PC-9 (cell line): ENCODE results near the gene JPT1. TPM values are rescaled to one million over a fixed set of nuclear protein-coding genes. Genes with fewer than 3 reads are reported as not detected.
A peak's percentile ranks its signal among the peaks of the same experiment; 100 is the strongest.

Source experiments
- BruUV-seq: library from RNA; stranded (reverse); fragments of 400-500 nt; replicated peaks from 2 replicates; lab custom pipeline; 2021; lab: Mats Ljungman, UMichigan
- CTCF ChIA-PET: fragments of 300-600 bp; sonication (Branson Sonifier 250); formaldehyde crosslinking; loops from one replicate; lab custom pipeline; 2022; ENCODE audit warnings: antibody characterized with exemption; lab: Charles Lee
- POLR2A ChIA-PET: fragments of 300-600 bp; sonication (Branson Sonifier 250); formaldehyde crosslinking; loops from one replicate; lab custom pipeline; 2022; ENCODE audit warnings: antibody characterized with exemption; ENCODE audit not compliant: unreplicated experiment; lab: Charles Lee
- DNase-seq, 2 experiments: peaks; one replicate each; pipeline versions ENCODE4 v3.0.0 to v3.0.0-alpha.2; 2015 to 2022; ENCODE audit warnings: mixed read lengths in 1 of 2
- H2AFZ ChIP-seq: fragments of 200-600 bp; sonication (generic); 2 replicates; pipeline ENCODE4 v1.8.1; 2017; ENCODE audit warnings: antibody characterized with exemption
- H3F3A ChIP-seq: fragments of 200-600 bp; sonication (generic); 2 replicates; pipeline ENCODE4 v1.8.1; 2017; ENCODE audit warnings: antibody characterized with exemption, mild to moderate bottlenecking, low read depth; ENCODE audit not compliant: insufficient read depth
- H3K27ac ChIP-seq: fragments of 200-600 bp; sonication (generic); 2 replicates; pipeline ENCODE4 v1.6.1; 2016; ENCODE audit warnings: mixed run types
- H3K27me3 ChIP-seq: fragments of 200-600 bp; sonication (generic); 2 replicates; pipeline ENCODE4 v1.6.1; 2016; ENCODE audit warnings: low read depth, mixed run types; ENCODE audit not compliant: insufficient read depth
- H3K36me3 ChIP-seq: fragments of 200-600 bp; sonication (generic); 2 replicates; pipeline ENCODE4 v1.6.1; 2016; ENCODE audit warnings: low read depth, mixed run types
- H3K4me1 ChIP-seq: fragments of 200-600 bp; sonication (generic); replicated peaks from 2 replicates; pipeline ENCODE4 v1.6.1; 2016; ENCODE audit warnings: mixed run types; ENCODE audit not compliant: insufficient read depth
- H3K4me2 ChIP-seq: fragments of 200-600 bp; sonication (generic); 2 replicates; pipeline ENCODE4 v1.6.1; 2017; ENCODE audit warnings: mixed run types
- H3K4me3 ChIP-seq: fragments of 200-600 bp; sonication (generic); 2 replicates; pipeline ENCODE4 v1.6.1; 2016; ENCODE audit warnings: mixed run types
- H3K79me2 ChIP-seq: fragments of 200-600 bp; sonication (generic); 2 replicates; pipeline ENCODE4 v1.6.1; 2017; ENCODE audit warnings: low read depth, mixed run types
- H3K9me2 ChIP-seq: fragments of 200-600 bp; sonication (generic); 2 replicates; pipeline ENCODE4 v1.8.1; 2017; ENCODE audit warnings: mild to moderate bottlenecking; ENCODE audit not compliant: insufficient read depth
- H3K9me3 ChIP-seq: fragments of 200-600 bp; sonication (generic); 2 replicates; pipeline ENCODE4 v1.8.1; 2016; ENCODE audit warnings: low read depth; ENCODE audit not compliant: insufficient read depth
- H4K20me1 ChIP-seq: fragments of 200-600 bp; sonication (generic); 2 replicates; pipeline ENCODE4 v1.8.1; 2017; ENCODE audit not compliant: insufficient read depth
- CTCF ChIP-seq: fragments of 200-600 bp; sonication (generic); conservative IDR thresholded peaks from 2 replicates; pipeline ENCODE4 v1.6.1; 2017; ENCODE audit warnings: mixed run types, antibody characterized with exemption, mild to moderate bottlenecking, moderate library complexity
- EZH2 ChIP-seq: fragments of 200-600 bp; sonication (generic); IDR thresholded peaks from 2 replicates; pipeline ENCODE4 v1.8.0; 2017; ENCODE audit warnings: antibody characterized with exemption, low read depth
- intact Hi-C: fragments of 100-400 bp; cut with micrococcal nuclease; formaldehyde crosslinking; loops from one replicate; pipeline ENCODE4 v1.10.0; 2022; ENCODE audit not compliant: unreplicated experiment
- total RNA-seq: library from RNA; stranded (reverse); gene quantifications from 2 replicates; pipeline ENCODE4 v1.2.3, GENCODE V29; 2021

JPT1 gene
- total RNA-seq, 1 experiment from 2014 or later = 250 TPM

GRCh38 chr17:75181608-75182318, 27.5 kb upstream of the JPT1 start:
- peak in 1 of 2 experiments; percentile 11 for DNase-seq
- intact Hi-C loops = no loop called here
- Histone ChIP-seq H4K20me1 (peaks cover 32% of the 10 kb centered on the region), H3K4me2 (peak overlapping the region; percentile 87), H3K27ac (peak overlapping the region; percentile 87), H3K36me3 (peaks cover 12% of the 10 kb centered on the region), H3K9me2 (no peaks in the 10 kb centered on the region), H3K4me3 (peak overlapping the region; percentile 84), H2AFZ (peak overlapping the region; percentile 9; the same call in 1 of the 2 replicates), H3F3A (peaks cover 35% of the 10 kb centered on the region), H3K4me1 (peaks cover 16% of the 10 kb centered on the region), H3K79me2 (peaks cover 59% of the 10 kb centered on the region), H3K27me3 (no peaks in the 10 kb centered on the region), H3K9me3 (no peaks in the 10 kb centered on the region)
- TF ChIP-seq EZH2 = no peak
- no peak for TF ChIP-seq CTCF
- ChIA-PET CTCF (interaction anchor here (0.7 kb wide), 2 partner anchors 20 to 602 kb away, joined by 5 read pairs; no protein-coding TSS in a partner anchor), POLR2A (interaction anchor here (0.7 kb wide), 2 partner anchors 25 to 66 kb away, joined by 6 to 8 read pairs; no protein-coding TSS in a partner anchor)
- TSS peak; percentile 42 for BruUV-seq

DNA sequence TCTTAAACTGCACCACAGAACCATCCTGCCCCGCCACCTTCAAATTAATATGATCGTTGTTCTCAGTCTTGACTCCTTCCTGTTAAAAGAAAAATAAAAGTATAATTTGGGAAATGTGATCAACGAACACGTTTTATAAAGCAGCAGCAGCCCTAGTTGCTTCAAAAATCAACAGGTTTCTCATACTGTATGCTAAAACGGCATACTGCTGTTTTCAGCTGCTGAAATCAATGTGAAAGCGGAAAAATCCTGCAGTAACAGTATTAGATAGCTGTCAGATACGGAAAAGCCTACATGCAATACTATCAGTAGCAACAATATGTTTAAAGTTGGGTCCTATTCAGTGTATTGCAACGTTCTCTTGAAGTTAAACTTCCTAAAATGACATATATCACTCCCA, 26.8 kb upstream of the JPT1 start:
- Histone ChIP-seq H3K4me1 (peaks cover 16% of the 10 kb centered on the region), H3K4me2 (peak overlapping the region; percentile 87), H3K79me2 (peaks cover 65% of the 10 kb centered on the region), H4K20me1 (peaks cover 37% of the 10 kb centered on the region), H3K9me2 (no peaks in the 10 kb centered on the region), H3K9me3 (no peaks in the 10 kb centered on the region), H3K27me3 (no peaks in the 10 kb centered on the region), H2AFZ (no peak overlapping the region), H3K4me3 (peak overlapping the region; percentile 84), H3K27ac (0 out of 2 replicates have a peak overlapping the region, but pooled peaks have one; percentile 87), H3F3A (peaks cover 42% of the 10 kb centered on the region), H3K36me3 (peaks cover 19% of the 10 kb centered on the region)
- no peak for TF ChIP-seq CTCF
- no peak for TF ChIP-seq EZH2
- intact Hi-C loops = no loop called here
- CTCF ChIA-PET = interaction anchor here (0.6 to 0.7 kb wide), 3 partner anchors 21 to 601 kb away, joined by 3 to 5 read pairs (median 5); no protein-coding TSS in a partner anchor
- no TSS peak for BruUV-seq
- DNase-seq = no peak
- POLR2A ChIA-PET = interaction anchor here (0.7 kb wide), 1 partner anchor 25 kb away, joined by 6 read pairs; no protein-coding TSS in a partner anchor

GRCh38 chr17:75178453-75178852, 24.1 kb upstream of the JPT1 start:
- Histone ChIP-seq H3K9me2 (no peaks in the 10 kb centered on the region), H2AFZ (no peak overlapping the region), H3F3A (peaks cover 54% of the 10 kb centered on the region), H3K27me3 (no peaks in the 10 kb centered on the region), H3K36me3 (peaks cover 42% of the 10 kb centered on the region), H3K4me2 (no peak overlapping the region), H3K4me3 (no peak overlapping the region), H4K20me1 (peaks cover 40% of the 10 kb centered on the region), H3K27ac (no peak overlapping the region), H3K4me1 (peaks cover 14% of the 10 kb centered on the region), H3K79me2 (peaks cover 89% of the 10 kb centered on the region), H3K9me3 (no peaks in the 10 kb centered on the region)
- intact Hi-C loops = no loop called here
- CTCF ChIA-PET = no interaction called here
- DNase-seq = no peak
- BruUV-seq = no TSS peak
- POLR2A ChIA-PET = no interaction called here
- TF ChIP-seq EZH2 = no peak
- TF ChIP-seq CTCF = no peak
